ENCODE measurements around the gene PAFAH2.
"Not testable (repeated sequence)": the region's sequence is repeated elsewhere in the genome, so short reads cannot be mapped to it uniquely, and the experiment has no call there.

Gene PAFAH2

DNA sequence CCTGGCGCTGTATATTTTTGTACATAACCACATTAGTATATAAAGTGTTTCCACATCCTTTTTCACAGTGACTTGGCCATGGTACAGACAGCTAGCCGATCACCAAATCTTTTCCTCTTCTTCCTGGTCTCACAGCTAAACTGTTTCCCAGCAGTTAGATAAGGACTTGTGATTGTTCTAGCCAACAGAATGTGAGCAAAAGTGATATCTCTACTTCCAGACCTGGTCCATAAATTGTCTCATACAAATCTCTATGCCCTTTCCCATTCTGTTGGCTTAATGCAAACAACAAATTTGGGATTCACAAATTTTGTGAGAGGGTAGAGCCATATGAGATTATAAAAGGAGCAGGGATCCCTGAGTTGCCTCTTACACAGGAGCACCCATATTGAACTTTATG is 19.5 kb downstream of the PAFAH2 start:
- no peak for DNase-seq

DNA sequence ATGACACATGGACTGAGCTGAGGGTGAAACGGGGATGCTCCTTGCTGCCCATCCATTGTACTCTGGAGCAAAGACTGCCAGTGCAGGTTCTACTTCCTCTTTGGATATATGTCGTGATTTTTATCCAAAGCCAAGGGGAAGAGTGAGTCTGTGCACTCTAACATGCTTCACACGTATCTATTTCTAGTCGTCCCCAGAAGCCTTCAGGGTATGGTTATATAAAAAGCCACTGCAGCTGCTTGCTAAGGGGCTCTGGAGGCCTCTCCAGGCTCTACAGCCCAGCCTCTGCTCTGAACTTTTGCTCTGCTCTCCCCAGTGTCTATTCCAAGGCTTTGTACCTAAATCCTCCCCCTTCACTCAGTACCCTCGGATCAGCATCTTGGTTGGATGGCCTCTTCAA is 20.1 kb downstream of the PAFAH2 start:
- no peak for DNase-seq

DNA sequence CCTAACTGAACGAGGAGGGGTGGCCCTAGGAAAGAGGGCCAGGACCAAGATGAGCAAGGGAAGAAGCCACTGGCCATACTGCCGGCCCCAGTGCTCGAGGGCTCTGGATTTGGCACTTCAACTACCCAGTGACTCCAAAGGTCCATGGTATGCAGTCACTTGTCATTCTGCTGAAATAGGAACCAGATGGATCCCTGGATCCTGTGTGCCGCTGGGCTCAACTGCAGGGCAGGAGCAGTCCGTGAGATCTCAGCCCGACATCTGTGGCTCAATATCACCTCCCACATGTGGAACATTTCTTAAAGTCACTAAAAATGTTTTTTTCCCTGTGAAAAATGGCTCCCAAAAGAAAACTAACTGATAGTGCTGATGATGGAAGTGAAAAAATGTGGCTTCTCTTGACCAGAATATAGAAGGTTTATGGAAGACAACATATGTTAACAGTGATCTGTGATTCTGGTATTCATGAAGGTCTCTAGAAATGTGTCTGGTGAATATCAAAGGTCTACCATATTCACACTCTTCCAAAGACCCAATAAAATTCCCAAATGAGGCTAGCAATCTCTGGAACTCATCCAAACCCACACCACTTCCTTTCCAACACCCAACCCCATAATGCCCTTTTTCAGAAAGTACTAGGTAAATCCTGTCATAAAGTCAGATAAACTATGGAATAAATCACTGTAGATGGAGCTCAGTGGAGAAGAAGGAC is 24.1 kb downstream of the PAFAH2 start:
- DNase-seq: no peak

DNA sequence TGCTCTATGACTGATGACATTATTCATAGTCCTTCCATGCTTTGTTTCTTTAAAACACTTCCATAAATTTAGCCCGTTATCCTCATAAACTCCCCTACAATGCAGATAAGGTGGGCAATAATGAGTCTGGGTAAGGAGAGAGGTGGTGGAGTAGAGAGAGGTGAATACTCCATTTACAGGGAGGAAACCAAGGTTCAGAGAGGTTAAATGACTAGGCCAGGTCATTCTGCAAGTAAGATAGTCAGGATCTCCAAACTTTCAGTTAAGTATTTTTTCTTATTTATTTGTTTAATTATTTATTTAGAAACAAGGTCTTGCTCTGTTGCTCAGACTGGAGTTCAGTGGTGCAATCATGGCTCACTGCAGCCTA is 26.1 kb downstream of the PAFAH2 start:
- DNase-seq: no peak

DNA sequence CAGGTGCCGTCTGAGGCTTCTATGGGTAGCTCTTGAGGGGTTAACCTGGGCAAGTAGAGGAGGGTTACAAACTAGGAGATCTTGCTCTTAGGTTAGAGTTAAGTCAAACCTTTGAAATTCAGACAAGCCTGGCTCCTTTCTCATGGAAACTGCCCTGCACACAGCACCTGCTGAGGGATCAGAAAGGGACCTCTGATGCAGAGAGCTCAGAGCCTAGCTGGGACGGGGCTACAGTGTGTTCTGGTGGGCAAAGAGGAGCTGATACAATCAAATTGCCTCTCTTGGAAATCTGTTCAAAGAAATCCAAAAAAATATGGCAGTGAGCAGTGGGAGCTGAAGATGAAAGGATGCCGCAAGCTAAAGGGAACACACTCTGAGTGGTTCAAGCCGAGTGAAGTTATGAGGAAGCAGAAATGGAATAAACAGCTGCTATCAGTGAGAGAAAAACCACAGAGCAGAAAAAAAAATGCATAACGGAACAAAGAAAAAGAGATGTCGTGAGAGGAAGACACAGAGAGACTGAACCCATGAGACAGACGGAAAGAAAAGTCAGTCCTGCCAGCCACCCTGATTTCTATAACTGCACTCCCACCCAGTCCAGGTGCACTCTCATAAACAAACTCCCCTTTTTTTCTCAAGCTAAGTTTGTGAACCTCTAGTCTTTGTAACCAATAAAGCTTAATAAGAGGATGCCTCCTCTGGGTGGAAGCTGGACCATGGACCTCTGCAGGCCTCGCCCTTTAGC is 26.6 kb downstream of the PAFAH2 start:
- DNase-seq: peak; percentile 32

DNA sequence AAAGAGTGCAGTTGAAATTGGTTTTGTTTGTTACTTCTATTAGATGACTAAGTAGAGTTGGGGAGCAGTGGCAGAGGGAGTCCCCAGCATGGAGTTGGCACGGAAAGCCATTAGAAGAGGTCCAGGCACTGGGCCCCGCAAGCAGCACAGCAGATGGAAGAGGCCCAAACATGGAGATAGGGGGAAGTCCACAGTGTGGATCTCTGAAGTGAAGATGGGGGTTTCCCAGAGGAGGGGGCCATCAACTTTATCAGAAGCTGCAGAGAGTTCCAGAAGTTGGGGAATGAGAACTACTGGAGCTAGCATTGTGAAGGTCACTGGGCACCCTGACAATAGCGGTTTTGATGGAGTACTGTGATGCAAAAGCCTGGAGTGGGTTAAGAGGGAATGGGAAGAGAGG is 30.6 kb downstream of the PAFAH2 start:
- DNase-seq: no peak

DNA sequence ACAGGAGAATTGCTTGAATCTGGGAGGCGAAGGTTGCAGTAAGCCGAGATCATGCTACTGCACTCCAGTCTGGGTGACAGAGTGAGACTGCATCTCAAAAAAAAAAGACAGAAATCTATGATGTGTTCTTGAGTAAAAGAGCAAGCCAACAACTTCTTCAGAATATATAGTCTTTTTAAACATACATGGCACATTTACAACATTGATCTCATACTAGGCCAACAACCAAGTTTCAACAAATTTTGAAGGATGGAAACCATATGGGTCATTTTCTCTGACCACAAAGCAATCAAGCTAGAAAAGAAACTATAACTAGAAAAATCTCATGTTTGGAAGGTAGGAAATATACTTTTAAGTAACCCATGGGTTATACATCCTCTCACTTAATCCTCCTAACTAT is 38.3 kb downstream of the PAFAH2 start:
- no peak for DNase-seq

DNA sequence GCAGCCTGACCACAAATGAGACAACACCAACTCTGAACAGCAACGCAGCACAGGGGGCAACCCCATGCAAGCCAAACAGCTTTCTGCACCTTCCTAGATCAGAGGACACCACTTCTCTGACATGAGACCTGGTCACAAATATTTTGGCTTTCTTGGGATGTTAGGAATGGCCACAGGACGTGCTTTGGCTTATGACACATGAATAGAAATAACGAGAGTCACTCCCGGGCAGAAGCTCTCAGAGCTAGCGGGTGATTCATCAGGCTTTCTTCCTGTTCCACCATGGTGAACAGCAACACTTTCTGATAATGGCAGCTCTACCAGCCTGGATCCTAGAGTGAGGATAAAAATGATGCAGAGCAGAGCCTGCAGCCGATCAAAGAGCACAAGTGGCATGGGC is 39.4 kb downstream of the PAFAH2 start:
- no peak for DNase-seq

DNA sequence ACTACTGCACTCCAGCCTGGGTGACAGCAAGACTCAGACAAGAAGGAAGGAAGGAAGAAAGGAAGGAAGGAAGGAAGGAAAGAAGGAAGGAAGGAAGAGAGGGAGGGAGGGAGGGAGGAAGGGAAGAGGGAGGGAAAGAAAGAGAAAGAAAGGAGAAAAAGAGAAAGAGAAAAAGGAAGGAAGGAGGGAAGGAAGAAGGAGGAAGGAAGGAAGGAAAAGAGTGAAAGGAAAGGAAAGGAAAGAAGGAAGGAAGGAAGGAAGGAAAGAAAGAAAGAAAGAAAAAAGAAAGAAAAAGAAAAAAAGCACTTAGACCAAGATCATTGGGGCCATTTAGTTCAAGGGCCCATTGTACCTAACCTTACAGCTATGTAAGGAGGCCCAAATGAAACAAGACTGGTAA is 42.3 kb downstream of the PAFAH2 start:
- DNase-seq: no peak

DNA sequence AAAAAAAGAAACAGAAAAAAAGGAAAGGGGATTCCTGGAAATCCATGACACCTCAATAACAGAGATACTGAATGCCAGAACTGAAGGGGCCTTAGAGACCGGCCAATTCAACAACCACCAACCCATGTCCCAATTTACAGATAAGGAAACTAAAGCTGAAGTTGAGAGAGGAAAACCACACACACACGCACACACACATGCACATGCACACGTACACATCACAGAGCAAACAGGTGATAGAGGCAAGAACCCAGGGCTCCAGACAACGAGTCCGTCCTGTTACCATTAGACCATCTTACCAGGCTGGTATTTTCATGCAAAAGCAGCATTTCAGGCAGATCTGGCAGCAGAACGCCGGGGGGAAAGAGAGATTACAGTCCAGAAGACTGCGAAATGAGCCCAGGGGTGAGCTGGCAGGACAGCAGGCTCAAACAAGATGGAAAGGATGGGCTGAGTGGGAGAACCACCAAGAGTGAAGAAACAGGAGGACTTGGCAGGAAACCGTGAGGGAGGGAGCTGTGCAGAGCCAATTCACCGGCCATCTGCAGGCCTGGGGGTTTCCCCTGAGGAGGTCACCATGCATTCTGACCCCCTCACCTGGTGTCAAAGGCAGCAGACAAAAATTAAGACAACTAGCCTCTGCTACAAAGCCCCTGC is 43.5 kb downstream of the PAFAH2 start:
- no peak for DNase-seq

DNA sequence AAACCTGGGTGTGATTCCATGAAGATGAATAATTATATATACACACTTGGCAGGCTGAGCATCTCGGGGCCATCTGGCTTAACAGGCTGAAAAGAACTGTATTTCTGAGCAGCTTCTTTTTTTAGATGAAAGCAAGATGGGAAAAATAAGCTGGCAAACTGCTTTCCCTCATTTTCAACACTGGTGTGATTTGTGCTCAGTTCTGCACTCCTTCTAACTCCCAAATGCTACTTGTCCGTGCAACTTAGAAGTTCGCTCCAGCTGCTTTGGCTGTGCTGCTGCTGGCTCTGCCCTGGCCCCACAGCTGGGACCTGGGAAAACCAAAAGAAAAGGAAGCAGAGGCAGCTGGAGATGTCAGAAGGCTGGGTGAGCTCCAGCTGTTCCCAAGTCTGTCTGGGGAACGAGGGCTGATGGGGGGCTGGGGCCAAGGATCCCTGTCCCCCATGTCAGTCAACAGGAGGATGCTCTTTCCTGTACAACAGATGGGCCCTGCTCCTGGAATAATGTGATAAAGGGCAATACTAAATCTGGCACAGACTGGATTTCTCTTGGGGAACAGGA is 44.9 kb downstream of the PAFAH2 start:
- DNase-seq: no peak

DNA sequence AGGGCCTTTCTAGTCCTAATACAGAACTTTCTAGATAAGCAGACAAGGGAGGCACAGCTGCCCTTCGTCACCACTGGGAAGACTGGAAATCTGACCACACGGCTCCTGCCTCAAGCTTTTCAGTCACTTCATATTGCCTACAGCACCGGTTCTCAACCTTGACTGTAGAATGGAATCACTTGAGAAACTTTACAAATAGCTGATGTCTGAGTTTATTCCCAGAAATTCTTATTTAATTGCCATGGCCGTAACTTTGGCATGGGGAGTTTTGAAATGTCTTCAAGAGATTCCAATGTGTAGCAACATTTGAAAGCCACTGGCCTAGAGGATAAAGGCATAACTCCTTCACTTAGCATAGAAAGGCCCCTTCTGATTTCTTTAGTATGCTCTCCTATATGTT is 49.2 kb downstream of the PAFAH2 start:
- DNase-seq: no peak

DNA sequence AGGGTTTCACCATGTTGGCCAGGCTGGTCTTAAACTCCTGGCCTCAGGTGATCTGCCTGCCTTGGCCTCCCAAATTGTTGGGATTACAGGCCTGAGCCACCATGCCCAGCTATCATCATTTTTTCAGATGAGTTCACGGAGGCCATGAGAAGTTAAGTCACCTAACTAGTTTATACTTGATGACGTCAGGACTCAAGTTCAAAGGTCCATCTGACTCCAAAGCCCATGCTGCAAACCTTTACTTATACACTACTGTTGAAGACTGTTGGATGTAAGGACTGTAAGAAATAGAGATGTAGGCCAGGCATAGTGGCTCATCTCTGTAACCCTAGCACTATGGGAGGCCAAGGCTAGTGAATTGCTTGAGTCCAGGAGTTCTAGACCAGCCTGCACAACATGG is 50.8 kb downstream of the PAFAH2 start:
- DNase-seq: no peak

DNA sequence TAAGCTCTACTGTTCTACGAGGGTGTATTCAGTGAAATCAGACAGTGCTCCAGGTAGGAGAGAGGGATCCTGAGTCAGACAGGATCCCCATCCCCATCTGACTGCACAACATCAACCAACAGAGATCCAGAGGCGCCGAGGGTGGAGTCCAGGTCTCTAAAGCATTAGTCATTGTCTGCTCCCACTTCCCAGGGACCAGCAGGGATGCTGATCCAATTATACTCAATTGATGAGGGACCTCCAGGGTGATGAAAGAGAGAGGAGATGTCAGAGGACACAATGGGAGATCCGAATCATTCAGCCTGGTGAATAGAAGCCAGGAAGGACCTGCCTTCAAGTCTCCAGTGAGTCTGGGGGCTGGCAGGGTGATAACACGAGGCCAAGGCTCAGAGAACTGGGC is 52.1 kb downstream of the PAFAH2 start:
- DNase-seq: no peak

DNA sequence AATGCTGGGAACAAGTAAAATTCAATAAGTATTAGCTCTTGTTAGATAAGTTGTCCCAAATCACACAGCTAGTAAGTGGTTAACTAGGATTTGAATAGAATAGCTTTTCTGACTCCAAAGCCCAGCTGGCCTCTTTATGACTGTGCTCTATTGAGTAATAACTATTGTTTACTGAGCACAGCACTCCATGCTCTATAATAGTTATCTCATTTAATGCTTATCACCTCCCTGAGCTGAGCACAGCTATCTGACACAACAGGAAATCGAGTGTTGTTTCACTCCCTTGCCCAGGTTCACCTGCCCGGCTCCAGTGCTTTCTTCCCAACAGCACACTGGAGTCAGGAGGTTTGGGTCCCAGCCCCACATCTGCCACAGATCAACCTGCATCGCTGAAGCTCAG is 52.9 kb downstream of the PAFAH2 start:
- no peak for DNase-seq

DNA sequence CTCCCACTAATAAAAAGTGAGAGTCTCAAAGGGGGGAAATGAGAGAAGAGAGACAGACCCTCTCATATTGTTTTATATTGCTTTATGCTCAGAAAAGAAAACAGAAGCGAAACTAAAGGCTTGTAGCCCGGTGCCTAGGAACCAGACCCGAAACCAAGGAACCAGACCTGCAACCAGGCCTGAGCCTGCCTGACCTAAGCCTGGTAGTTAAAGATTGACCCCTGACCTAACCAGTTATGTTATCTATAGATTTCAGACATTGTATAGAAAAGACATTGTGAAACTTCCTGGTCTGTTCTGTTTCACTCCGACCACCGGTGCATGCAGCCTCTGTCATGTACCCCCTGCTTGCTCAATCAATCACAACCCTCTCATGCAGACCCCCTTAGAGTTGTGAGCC is 54.4 kb downstream of the PAFAH2 start:
- not testable (repeated sequence) for DNase-seq

DNA sequence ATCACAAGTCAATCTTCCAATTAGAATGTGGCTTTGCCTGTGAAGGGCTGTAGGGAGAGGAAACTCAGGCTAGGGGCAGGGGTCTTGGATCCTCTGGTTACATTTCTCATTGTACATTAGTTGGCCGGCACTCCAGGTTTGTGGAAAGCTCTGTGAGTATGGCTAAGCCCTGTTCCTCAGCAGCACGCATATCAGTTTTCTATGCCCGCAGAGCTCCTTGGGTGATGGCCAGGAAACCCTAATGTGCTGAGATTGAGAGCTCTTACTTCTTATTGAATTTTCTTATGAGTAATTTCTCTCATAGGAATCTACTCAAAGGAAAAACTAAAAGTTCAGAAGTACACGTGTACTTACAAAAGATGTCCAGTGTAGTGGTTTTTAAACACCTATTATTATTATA is 60.9 kb downstream of the PAFAH2 start:
- DNase-seq: no peak

DNA sequence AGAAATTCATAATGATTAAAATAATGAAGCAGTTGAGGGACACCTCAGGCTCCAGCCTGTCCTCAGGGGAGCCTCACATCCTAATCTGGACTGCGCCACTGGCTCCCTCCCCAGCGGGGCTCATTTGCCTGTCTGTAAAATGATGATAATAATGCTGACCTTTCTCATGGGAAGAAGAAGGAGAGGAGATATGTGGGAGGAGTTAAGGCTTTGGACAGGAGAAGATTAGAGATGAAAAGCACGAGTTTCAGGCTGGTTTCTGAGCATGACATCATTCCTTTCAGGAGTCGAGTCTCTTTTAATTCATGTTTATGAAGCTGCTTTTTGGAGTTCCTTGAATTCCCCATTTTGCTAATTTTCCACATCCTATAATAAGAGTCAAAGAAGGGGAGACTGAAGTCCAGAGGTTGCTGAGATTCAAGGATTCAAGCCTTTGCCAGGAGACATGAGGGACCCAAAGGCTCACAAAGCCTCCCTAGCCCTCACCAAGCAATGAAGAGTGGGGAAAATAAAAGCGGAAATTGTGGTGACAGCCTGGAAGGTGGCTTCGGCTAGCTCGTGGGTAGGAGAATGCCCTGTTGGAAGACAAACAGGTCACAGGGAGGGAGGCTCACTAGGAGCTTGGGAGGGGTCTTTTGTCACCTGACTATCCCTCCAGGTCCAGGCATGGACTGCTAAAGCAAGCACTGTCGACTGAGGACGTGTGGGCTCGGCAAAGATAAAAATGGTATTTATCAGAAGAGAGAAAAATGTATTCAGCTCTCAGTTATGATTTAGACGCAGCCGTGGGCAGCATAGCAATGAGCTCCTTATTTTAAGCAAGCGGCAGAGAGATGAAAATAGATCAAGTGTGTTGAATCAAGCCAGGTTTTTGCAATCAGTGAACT is 64.1 kb downstream of the PAFAH2 start:
- no peak for DNase-seq

DNA sequence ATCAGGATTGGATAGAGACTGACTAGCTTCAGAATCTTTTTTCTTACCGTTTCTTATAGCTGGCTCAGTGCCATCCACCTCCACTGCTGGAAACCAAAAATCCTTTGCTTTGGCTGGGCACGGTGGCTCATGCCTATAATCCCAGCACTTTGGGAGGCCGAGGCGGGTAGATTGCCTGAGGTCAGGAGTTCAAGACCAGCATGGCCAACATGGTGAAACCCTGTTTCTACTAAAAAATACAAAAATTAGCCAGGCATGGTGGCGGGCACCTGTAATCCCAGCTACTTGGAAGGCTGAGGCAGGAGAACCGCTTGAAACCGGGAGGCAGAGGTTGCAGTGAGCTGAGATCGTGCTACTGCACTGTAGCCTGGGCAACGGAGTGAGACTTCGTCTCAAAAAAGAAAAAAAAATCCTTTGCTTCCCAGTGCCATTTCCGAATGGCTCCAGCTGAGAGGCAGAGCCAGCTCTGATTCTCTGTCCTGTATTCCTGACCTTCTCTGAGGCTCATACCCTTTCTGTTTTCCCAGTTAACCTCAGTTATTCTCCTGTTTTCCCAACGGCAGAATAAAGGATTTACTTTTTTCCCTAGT is 65.0 kb downstream of the PAFAH2 start:
- not testable (repeated sequence) for DNase-seq

DNA sequence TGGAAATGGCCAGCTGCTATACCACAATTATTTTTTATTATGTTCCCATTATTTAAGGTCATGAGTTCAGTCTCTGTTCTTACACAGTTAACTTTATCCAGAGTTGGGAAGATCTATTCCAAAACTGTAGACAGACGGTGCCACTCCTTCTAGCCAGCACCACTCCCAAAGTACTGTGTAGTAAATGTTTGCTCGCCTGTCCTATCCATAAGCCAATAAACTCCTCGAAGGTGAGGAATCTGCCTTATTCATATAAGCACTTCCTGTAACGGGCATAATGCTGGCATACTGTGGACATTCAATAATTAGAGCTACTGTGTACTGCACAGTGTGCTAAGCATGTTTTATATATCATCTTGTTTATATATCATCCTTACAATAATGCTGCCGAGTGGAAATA is 65.5 kb downstream of the PAFAH2 start:
- no peak for DNase-seq

DNA sequence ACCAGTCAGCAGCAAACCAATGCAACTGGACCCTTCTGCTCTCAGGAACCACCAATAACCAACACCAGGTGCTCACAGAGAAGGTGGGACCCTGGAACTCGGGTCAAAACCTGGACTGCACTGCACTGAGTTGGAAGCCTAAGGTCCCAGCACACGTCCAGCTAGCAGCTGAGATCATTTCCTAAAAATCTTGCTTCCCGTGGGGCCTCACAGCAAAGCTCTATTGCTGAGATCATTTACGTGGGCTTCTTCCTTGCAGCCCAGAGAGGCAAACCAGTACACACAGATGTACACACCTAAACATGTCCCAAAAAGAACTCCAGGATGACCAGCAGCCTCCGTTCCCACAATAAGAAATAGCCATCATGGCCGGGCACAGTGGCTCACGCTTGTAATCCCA is 68.8 kb downstream of the PAFAH2 start:
- DNase-seq: no peak

DNA sequence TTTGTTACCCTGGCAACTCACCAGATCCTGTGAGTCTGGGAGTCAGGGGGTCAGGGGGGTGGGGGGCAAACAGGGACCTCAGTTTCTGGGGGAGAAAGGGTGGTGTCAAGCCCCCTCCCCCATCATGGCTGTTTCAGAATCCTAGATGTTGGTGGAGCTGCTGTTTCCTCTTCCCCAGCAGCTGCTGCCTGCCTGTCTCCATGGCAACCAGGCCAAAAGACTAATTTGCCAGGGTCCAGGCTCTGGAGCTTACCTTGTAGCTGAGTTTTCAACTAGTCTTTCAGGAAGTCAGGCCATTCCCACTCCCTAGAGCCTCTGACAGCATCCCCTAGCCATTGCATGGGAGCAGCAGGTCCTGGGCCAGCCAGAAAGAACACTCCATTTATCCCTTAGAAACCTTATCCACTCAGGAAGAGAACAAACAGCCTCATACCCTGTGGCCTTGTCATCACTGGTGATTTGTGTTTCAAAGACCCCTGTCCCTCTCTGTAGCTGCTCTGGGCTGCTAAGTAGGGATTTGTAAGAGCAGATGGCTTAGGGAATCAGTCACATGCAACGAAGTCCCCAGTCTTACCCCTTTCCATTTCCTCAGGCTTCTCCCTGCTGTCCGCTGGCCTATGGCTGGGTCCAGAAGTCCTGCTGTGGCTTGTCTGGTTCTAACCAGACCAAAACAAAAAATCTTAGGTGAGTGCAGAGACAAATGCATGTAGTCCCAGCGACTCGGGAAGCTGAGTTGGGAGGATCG is 70.2 kb downstream of the PAFAH2 start:
- no peak for DNase-seq
